IPS-15b (cell line): Measurements from ENCODE around the gene PEX26.
"Not testable (repeated sequence)": the region's sequence is repeated elsewhere in the genome, so short reads cannot be mapped to it uniquely, and the experiment has no call there.

Experiments used
- H3K27me3 ChIP-seq: one replicate; pipeline ENCODE4 v1.6.1; 2013; ENCODE audit warnings: low read length; ENCODE audit not compliant: control insufficient read depth, insufficient read depth
- H3K36me3 ChIP-seq: one replicate; pipeline ENCODE4 v1.6.1; 2013; ENCODE audit warnings: low read length; ENCODE audit not compliant: control insufficient read depth, insufficient read depth
- H3K4me1 ChIP-seq: one replicate; pipeline ENCODE4 v1.6.1; 2013; ENCODE audit warnings: mild to moderate bottlenecking, low read length; ENCODE audit not compliant: control insufficient read depth, insufficient read depth
- H3K4me3 ChIP-seq: one replicate; pipeline ENCODE4 v1.5.1; 2013; ENCODE audit warnings: low read depth, low read length
- H3K9ac ChIP-seq: one replicate; pipeline ENCODE4 v1.6.1; 2013; ENCODE audit warnings: low read depth, mild to moderate bottlenecking, low read length
- H3K9me3 ChIP-seq: one replicate; pipeline ENCODE4 v1.6.1; 2013; ENCODE audit warnings: mild to moderate bottlenecking, low read length; ENCODE audit not compliant: control insufficient read depth, insufficient read depth

PEX26 gene

GRCh38 chr22:18067121-18067520, 10.7 kb upstream of the PEX26 start:
- H3K9me3 ChIP-seq: no peaks in the 10 kb centered on the region
- H3K9ac ChIP-seq: no peak overlapping the region
- H3K4me1 ChIP-seq: no peaks in the 10 kb centered on the region
- no peaks in the 10 kb centered on the region for H3K27me3 ChIP-seq
- H3K36me3 ChIP-seq: no peaks in the 10 kb centered on the region
- H3K4me3 ChIP-seq: no peak overlapping the region

DNA sequence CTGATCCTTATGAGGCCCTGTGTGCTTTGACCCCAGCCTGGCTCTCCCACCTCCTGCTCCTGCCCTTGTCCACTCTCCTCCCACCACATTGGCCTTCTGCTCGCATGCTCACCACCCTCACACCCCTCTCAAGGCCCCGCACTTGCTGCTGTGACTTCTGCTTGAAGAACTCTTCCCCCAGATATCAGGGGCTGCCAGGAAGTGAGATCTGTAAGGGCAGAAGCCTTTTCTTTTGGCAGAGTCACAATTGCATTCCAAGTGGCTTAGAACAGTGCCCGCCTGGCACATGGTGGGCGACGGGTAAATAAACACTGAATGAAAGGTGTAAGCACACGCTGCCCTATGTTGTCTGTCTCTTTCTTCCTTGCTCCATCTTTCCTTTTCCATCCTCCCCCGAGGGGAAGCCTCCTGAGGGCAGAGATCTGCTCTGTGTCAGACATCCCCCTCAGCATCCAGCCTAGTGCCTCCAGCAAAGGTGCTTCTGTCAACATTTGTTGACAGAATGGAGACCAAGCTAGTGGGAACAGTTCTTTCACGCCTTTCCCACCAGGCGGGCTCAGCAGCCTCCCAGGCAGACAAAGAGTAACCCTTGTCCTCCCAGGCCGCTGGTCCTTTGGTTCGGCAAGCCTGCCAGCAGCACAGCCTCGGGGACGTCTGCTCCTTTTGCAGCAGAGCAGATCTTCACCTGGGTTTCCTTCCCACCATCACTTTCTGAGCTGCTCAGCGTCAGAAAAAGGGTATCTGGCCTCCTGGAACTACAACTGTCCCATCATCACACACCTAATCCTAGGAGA, 10.0 kb upstream of the PEX26 start:
- Histone ChIP-seq H3K4me1 (no peaks in the 10 kb centered on the region), H3K9ac (no peak overlapping the region), H3K36me3 (no peaks in the 10 kb centered on the region), H3K27me3 (no peaks in the 10 kb centered on the region), H3K9me3 (no peaks in the 10 kb centered on the region), H3K4me3 (no peak overlapping the region)

DNA sequence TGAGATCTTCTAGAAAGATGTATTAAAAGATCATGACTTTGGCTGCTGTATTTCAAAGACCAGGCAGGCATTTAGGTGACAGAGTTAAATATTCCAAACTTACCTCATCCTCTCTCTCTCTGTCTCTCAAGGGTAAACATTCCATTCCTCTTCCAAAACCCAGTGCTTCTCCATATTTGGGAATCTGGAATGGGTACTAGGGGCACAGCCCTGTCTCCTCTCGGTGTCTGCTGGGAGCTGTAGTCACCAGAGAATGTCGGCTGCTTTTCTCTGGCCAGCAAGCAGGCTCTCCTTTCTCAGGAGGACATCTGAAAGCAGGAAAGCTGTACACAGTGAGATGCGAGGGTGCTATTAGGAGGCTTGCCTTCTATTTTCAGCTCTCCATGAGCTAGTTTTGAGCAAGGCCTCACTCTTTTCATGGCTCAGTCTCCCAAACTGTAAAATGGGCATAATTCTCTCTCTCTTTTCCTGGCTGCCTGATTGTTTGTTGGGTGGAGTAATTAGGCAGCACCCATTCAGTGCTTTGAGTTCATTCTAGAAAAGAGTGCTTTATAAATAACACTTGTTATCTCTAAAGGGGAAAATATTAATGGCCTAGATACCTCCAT, 9.3 kb upstream of the PEX26 start:
- H3K27me3 ChIP-seq: no peaks in the 10 kb centered on the region
- no peak overlapping the region for H3K9ac ChIP-seq
- H3K9me3 ChIP-seq: no peaks in the 10 kb centered on the region
- H3K36me3 ChIP-seq: no peaks in the 10 kb centered on the region
- H3K4me1 ChIP-seq: no peaks in the 10 kb centered on the region
- no peak overlapping the region for H3K4me3 ChIP-seq

DNA sequence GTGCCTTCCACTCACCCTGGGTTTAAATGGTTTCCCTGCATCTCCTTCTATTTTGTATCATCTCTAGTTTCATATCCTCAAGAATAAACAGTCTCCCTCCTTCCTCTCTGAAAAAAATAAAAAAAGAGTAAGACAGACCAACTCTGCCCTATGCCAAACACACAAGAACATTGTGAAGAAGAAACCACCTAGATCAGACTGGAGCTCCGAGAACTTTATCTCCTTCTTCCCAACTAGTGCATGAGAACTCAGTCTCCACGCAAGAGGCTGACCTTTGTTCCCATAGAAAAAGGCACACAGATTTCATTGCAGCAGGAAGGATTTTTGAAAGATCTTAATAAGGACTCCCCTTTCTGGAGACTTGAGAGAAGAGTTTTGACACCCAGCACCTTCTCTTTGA, 8.7 kb upstream of the PEX26 start:
- H3K36me3 ChIP-seq: no peaks in the 10 kb centered on the region
- no peak overlapping the region for H3K9ac ChIP-seq
- no peak overlapping the region for H3K4me3 ChIP-seq
- no peaks in the 10 kb centered on the region for H3K27me3 ChIP-seq
- no peaks in the 10 kb centered on the region for H3K4me1 ChIP-seq
- no peaks in the 10 kb centered on the region for H3K9me3 ChIP-seq

- Histone ChIP-seq H3K9ac (no peak overlapping the region), H3K36me3 (no peaks in the 10 kb centered on the region), H3K4me1 (no peaks in the 10 kb centered on the region), H3K27me3 (no peaks in the 10 kb centered on the region), H3K9me3 (no peaks in the 10 kb centered on the region), H3K4me3 (no peak overlapping the region)
Measured at GRCh38 chr22:18070041-18070440, 7.7 kb upstream of the PEX26 start.

GRCh38 chr22:18070556-18071306, 7.1 kb upstream of the PEX26 start:
- no peaks in the 10 kb centered on the region for H3K27me3 ChIP-seq
- H3K36me3 ChIP-seq: no peaks in the 10 kb centered on the region
- H3K4me1 ChIP-seq: no peaks in the 10 kb centered on the region
- H3K9me3 ChIP-seq: no peaks in the 10 kb centered on the region
- no peak overlapping the region for H3K4me3 ChIP-seq
- no peak overlapping the region for H3K9ac ChIP-seq

- H3K9me3 ChIP-seq, H3K4me1 ChIP-seq, H3K27me3 ChIP-seq, H3K4me3 ChIP-seq, H3K36me3 ChIP-seq, H3K9ac ChIP-seq: not testable (repeated sequence)
Measured at GRCh38 chr22:18071307-18071967, 6.4 kb upstream of the PEX26 start.

DNA sequence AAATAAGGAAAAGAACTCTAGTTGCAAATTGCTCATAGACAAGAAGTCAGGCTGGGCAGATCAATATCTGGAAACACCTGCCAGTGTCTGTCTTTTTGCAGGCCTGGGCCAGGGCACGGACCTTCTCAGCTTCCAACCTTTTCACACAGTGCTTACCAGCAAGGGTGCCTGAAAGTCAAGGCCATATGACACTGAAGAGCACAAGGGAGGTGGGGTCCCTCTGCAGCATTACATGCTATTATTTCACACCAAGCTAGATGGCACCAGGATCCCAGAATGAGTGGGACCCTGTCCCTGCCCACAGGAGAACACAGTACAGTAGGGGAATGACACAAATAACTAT, 5.9 kb upstream of the PEX26 start:
- no peaks in the 10 kb centered on the region for H3K36me3 ChIP-seq
- H3K9ac ChIP-seq: no peak overlapping the region
- H3K27me3 ChIP-seq: no peaks in the 10 kb centered on the region
- H3K9me3 ChIP-seq: no peaks in the 10 kb centered on the region
- no peak overlapping the region for H3K4me3 ChIP-seq
- H3K4me1 ChIP-seq: no peaks in the 10 kb centered on the region

DNA sequence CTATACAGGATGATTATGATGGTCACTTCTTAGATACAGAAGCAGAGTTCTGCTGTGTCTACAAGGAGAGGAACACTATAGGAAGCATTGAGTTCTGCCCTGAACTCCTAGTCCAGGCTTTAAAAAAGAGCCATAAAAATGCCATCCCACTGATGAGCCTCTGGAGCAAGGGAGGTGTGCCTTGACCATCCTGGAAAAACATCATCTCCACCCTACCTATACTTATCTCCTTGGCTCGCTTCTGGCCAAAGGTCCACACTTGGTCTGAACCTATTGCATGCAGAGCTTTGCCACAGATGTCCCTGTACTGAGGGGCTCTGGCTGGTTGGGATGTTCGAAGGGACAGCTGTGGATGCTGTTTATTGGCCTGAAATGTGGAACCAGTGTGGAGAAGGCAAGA, 4.3 kb upstream of the PEX26 start:
- no peaks in the 10 kb centered on the region for H3K9me3 ChIP-seq
- no peak overlapping the region for H3K9ac ChIP-seq
- H3K4me3 ChIP-seq: no peak overlapping the region
- H3K27me3 ChIP-seq: no peaks in the 10 kb centered on the region
- H3K36me3 ChIP-seq: no peaks in the 10 kb centered on the region
- H3K4me1 ChIP-seq: no peaks in the 10 kb centered on the region

- H3K27me3 ChIP-seq, H3K9me3 ChIP-seq, H3K4me3 ChIP-seq, H3K4me1 ChIP-seq, H3K36me3 ChIP-seq, H3K9ac ChIP-seq: not testable (repeated sequence)
Measured at GRCh38 chr22:18073927-18074326, 3.9 kb upstream of the PEX26 start.

DNA sequence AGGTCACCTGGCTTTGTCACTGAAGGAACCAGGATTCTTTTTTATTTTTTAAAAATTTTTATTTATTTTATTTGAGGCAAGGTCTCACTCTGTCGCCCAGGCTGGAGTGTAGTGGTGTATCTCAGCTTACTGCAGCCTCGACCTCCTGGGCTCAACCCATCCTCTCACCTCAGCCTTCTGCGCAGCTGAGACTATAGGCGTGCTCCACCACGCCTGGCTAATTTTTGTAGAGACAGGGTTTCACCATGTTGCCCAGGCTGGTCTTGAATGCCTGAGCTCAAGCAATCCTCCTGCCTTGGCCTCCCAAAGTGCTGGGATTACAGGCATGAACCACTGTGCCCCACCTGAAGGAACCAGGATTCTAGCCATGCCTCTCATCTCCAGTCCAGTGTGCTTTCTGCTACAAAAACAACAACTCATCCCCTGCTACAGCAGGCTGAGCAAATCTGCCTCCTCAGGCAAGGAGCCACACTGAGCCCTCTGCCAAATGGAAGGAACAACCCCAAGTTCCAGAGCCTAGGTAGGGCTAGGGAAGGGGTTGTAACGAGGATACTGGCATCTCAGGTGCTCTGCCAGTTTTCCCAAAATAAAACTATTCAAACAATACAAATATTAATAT, 2.6 kb upstream of the PEX26 start:
- Histone ChIP-seq H3K27me3 (no peaks in the 10 kb centered on the region), H3K36me3 (no peaks in the 10 kb centered on the region), H3K9me3 (no peaks in the 10 kb centered on the region), H3K4me1 (no peaks in the 10 kb centered on the region), H3K9ac (no peak overlapping the region), H3K4me3 (no peak overlapping the region)
